Loucy (cell line): Measurements from ENCODE around the gene NRG2.

Experiments used
- H2AFZ ChIP-seq: fragments of 200-600 bp; sonication (generic); 2 replicates; pipeline ENCODE4 v1.6.0; 2016; ENCODE audit warnings: antibody characterized with exemption, mild to moderate bottlenecking, low read length, moderate library complexity
- H3F3A ChIP-seq: fragments of 200-600 bp; 2 replicates; pipeline ENCODE4 v1.6.0; 2016; ENCODE audit warnings: antibody characterized with exemption, low read depth, mild to moderate bottlenecking
- H3K27me3 ChIP-seq: fragments of 200-600 bp; sonication (generic); 2 replicates; pipeline ENCODE4 v1.6.1; 2014; ENCODE audit warnings: low read length, mild to moderate bottlenecking; ENCODE audit not compliant: insufficient read depth, poor library complexity, severe bottlenecking
- H3K36me3 ChIP-seq: fragments of 200-600 bp; sonication (generic); 2 replicates; pipeline ENCODE4 v1.6.1; 2016; ENCODE audit warnings: low read length; ENCODE audit not compliant: insufficient read depth
- H3K4me1 ChIP-seq: fragments of 200-600 bp; sonication (generic); 2 replicates; pipeline ENCODE4 v1.5.1; 2014; ENCODE audit warnings: low read length, mild to moderate bottlenecking; ENCODE audit not compliant: insufficient read depth, poor library complexity, severe bottlenecking
- H3K4me2 ChIP-seq: fragments of 200-600 bp; sonication (generic); 2 replicates; pipeline ENCODE4 v1.6.0; 2014; ENCODE audit warnings: antibody characterized with exemption, low read length, low read depth, mild to moderate bottlenecking; ENCODE audit not compliant: poor library complexity, severe bottlenecking
- H3K4me3 ChIP-seq: fragments of 200-600 bp; sonication (generic); 2 replicates; pipeline ENCODE4 v1.5.1; 2014; ENCODE audit warnings: low read length, mild to moderate bottlenecking, mixed read lengths; ENCODE audit not compliant: poor library complexity, severe bottlenecking
- H3K79me2 ChIP-seq: fragments of 200-600 bp; sonication (generic); 2 replicates; pipeline ENCODE4 v1.6.1; 2014; ENCODE audit warnings: low read length; ENCODE audit not compliant: insufficient read depth
- H3K9ac ChIP-seq: fragments of 200-600 bp; sonication (generic); 2 replicates; pipeline ENCODE4 v1.6.0; 2014; ENCODE audit warnings: mild to moderate bottlenecking, low read depth, low read length, moderate library complexity; ENCODE audit not compliant: poor library complexity, severe bottlenecking
- H3K9me2 ChIP-seq: fragments of 200-600 bp; sonication (generic); replicated peaks from 2 replicates; pipeline ENCODE4 v1.6.1; 2016; ENCODE audit warnings: low read depth, low read length, mixed read lengths
- H3K9me3 ChIP-seq: fragments of 200-600 bp; sonication (generic); 2 replicates; pipeline ENCODE4 v1.6.1; 2014; ENCODE audit warnings: mild to moderate bottlenecking, antibody characterized with exemption, low read length, low read depth; ENCODE audit not compliant: insufficient read depth
- H4K20me1 ChIP-seq: fragments of 200-600 bp; sonication (generic); 2 replicates; pipeline ENCODE4 v1.6.0; 2014; ENCODE audit warnings: antibody characterized with exemption, low read length, mild to moderate bottlenecking; ENCODE audit not compliant: insufficient read depth, poor library complexity, severe bottlenecking
- CTCF ChIP-seq: fragments of 200-600 bp; sonication (generic); conservative IDR thresholded peaks from 2 replicates; pipeline ENCODE4 v1.5.1; 2014; ENCODE audit warnings: mild to moderate bottlenecking, antibody characterized with exemption, low read length
- EZH2phosphoT487 ChIP-seq: fragments of 200-600 bp; IDR thresholded peaks from 2 replicates; pipeline ENCODE4 v1.6.1; 2018; ENCODE audit warnings: antibody characterized with exemption, mild to moderate bottlenecking, moderate library complexity, borderline replicate concordance

NRG2 gene

GRCh38 chr5:139985290-139985689 lies 57.8 kb downstream of the NRG2 start:
- TF ChIP-seq CTCF (no peak), EZH2phosphoT487 (no peak)
- no peak overlapping the region for H2AFZ ChIP-seq
- H3K9me3 ChIP-seq = no peaks in the 10 kb centered on the region
- H3K36me3 ChIP-seq = no peaks in the 10 kb centered on the region
- H3K9ac ChIP-seq = no peak overlapping the region
- no peaks in the 10 kb centered on the region for H4K20me1 ChIP-seq
- no peaks in the 10 kb centered on the region for H3K4me1 ChIP-seq
- no peaks in the 10 kb centered on the region for H3K79me2 ChIP-seq
- no peak overlapping the region for H3K4me3 ChIP-seq
- H3K9me2 ChIP-seq = no peaks in the 10 kb centered on the region
- no peaks in the 10 kb centered on the region for H3K27me3 ChIP-seq
- H3K4me2 ChIP-seq = no peak overlapping the region
- no peaks in the 10 kb centered on the region for H3F3A ChIP-seq

GRCh38 chr5:139984816-139985215 lies 58.3 kb downstream of the NRG2 start:
- Histone ChIP-seq H3F3A (no peaks in the 10 kb centered on the region), H3K9me2 (no peaks in the 10 kb centered on the region), H3K9ac (no peak overlapping the region), H3K9me3 (no peaks in the 10 kb centered on the region), H3K4me2 (no peak overlapping the region), H2AFZ (no peak overlapping the region), H3K4me1 (no peaks in the 10 kb centered on the region), H3K36me3 (no peaks in the 10 kb centered on the region), H3K79me2 (no peaks in the 10 kb centered on the region), H4K20me1 (no peaks in the 10 kb centered on the region), H3K4me3 (no peak overlapping the region), H3K27me3 (no peaks in the 10 kb centered on the region)
- TF ChIP-seq EZH2phosphoT487 = no peak
- TF ChIP-seq CTCF = no peak

GRCh38 chr5:139982975-139983240 lies 60.2 kb downstream of the NRG2 start:
- Histone ChIP-seq H3F3A (no peaks in the 10 kb centered on the region), H3K4me2 (no peak overlapping the region), H3K4me3 (no peak overlapping the region), H3K36me3 (no peaks in the 10 kb centered on the region), H3K9ac (no peak overlapping the region), H3K79me2 (no peaks in the 10 kb centered on the region), H3K9me3 (no peaks in the 10 kb centered on the region), H3K27me3 (no peaks in the 10 kb centered on the region), H4K20me1 (no peaks in the 10 kb centered on the region), H3K4me1 (no peaks in the 10 kb centered on the region), H3K9me2 (no peaks in the 10 kb centered on the region), H2AFZ (no peak overlapping the region)
- no peak for TF ChIP-seq EZH2phosphoT487

- Histone ChIP-seq H3K36me3 (no peaks in the 10 kb centered on the region), H3K9me3 (no peaks in the 10 kb centered on the region), H3K9ac (no peak overlapping the region), H2AFZ (no peak overlapping the region), H3K79me2 (no peaks in the 10 kb centered on the region), H3K4me2 (no peak overlapping the region), H3K4me3 (no peak overlapping the region), H3K9me2 (no peaks in the 10 kb centered on the region), H4K20me1 (no peaks in the 10 kb centered on the region), H3F3A (no peaks in the 10 kb centered on the region), H3K27me3 (no peaks in the 10 kb centered on the region), H3K4me1 (no peaks in the 10 kb centered on the region)
- TF ChIP-seq CTCF = no peak
- TF ChIP-seq EZH2phosphoT487 = no peak
Observed at GRCh38 chr5:139982157-139982974, 60.7 kb downstream of the NRG2 start.
